Astrocyte (in vitro differentiated cells and primary cell): Measurements from ENCODE around the gene FRMD4A. TPM values are rescaled to one million over a fixed set of nuclear protein-coding genes. Genes with fewer than 3 reads are reported as not detected.

Experiments used
- DNase-seq: peaks from one replicate; pipeline ENCODE4 v3.0.0-alpha.2; 2010; ENCODE audit warnings: low read depth
- FAIRE-seq: peaks from 2 replicates; lab custom pipeline; 2011; peaks lifted over from hg19 to GRCh38; lab: Jason Lieb, UNC
- H2AFZ ChIP-seq: 2 replicates; pipeline ENCODE4 v1.6.0; 2012; ENCODE audit warnings: low read depth, low read length, inconsistent platforms
- H3K27ac ChIP-seq: 2 replicates; pipeline ENCODE4 v1.5.1; 2011; ENCODE audit warnings: low read depth, low read length, inconsistent platforms
- H3K27me3 ChIP-seq: 2 replicates; pipeline ENCODE4 v1.6.0; 2011; ENCODE audit warnings: low read length, inconsistent platforms; ENCODE audit not compliant: insufficient read depth
- H3K36me3 ChIP-seq: 2 replicates; pipeline ENCODE4 v1.5.1; 2011; ENCODE audit warnings: low read length, inconsistent platforms; ENCODE audit not compliant: insufficient read depth
- H3K4me1 ChIP-seq: 2 replicates; pipeline ENCODE4 v1.5.1; 2011; ENCODE audit warnings: low read length, inconsistent platforms; ENCODE audit not compliant: insufficient read depth
- H3K4me2 ChIP-seq: 2 replicates; pipeline ENCODE4 v1.6.0; 2012; ENCODE audit warnings: low read length, inconsistent platforms
- H3K4me3 ChIP-seq: 2 replicates; pipeline ENCODE4 v1.5.1; 2011; ENCODE audit warnings: low read depth, mild to moderate bottlenecking, low read length, inconsistent platforms; ENCODE audit not compliant: insufficient read depth
- H3K79me2 ChIP-seq: 2 replicates; pipeline ENCODE4 v1.6.0; 2012; ENCODE audit warnings: mild to moderate bottlenecking, low read length, inconsistent platforms; ENCODE audit not compliant: insufficient read depth
- H3K9ac ChIP-seq: 2 replicates; pipeline ENCODE4 v1.6.0; 2012; ENCODE audit warnings: mild to moderate bottlenecking, low read length, inconsistent platforms
- H3K9me3 ChIP-seq: 2 replicates; pipeline ENCODE4 v1.5.1; 2012; ENCODE audit warnings: low read depth, mild to moderate bottlenecking, low read length, inconsistent platforms; ENCODE audit not compliant: insufficient read depth
- H4K20me1 ChIP-seq: 2 replicates; pipeline ENCODE4 v1.6.0; 2012; ENCODE audit warnings: low read length, inconsistent platforms; ENCODE audit not compliant: insufficient read depth
- H3K27ac Mint-ChIP-seq: one replicate; pipeline ENCODE4 v1.8.0; 2021; ENCODE audit warnings: mild to moderate bottlenecking, mixed read lengths; ENCODE audit not compliant: unreplicated experiment
- H3K27me3 Mint-ChIP-seq: one replicate; pipeline ENCODE4 v1.8.0; 2021; ENCODE audit warnings: low read depth, mixed read lengths; ENCODE audit not compliant: unreplicated experiment
- H3K36me3 Mint-ChIP-seq: one replicate; pipeline ENCODE4 v1.8.0; 2021; ENCODE audit warnings: low read depth, mixed read lengths; ENCODE audit not compliant: unreplicated experiment
- H3K4me1 Mint-ChIP-seq: one replicate; pipeline ENCODE4 v1.8.0; 2021; ENCODE audit warnings: low read depth, mixed read lengths; ENCODE audit not compliant: unreplicated experiment
- H3K4me3 Mint-ChIP-seq: one replicate; pipeline ENCODE4 v1.8.0; 2021; ENCODE audit warnings: mild to moderate bottlenecking, moderate library complexity, mixed read lengths; ENCODE audit not compliant: unreplicated experiment
- H3K9me3 Mint-ChIP-seq: one replicate; pipeline ENCODE4 v1.8.0; 2021; ENCODE audit warnings: mild to moderate bottlenecking, mixed read lengths; ENCODE audit not compliant: unreplicated experiment
- EZH2 ChIP-seq: IDR thresholded peaks from 2 replicates; pipeline ENCODE4 v1.6.1; 2012; ENCODE audit warnings: mild to moderate bottlenecking, low read length, inconsistent platforms; ENCODE audit not compliant: insufficient read depth
- total RNA-seq: library from RNA; stranded (reverse); gene quantifications from 2 replicates; pipeline ENCODE4 v1.2.1, GENCODE V29; 2021
- TF ChIP-seq, protein P1 (sequence below): IDR thresholded peaks from 2 replicates; pipeline ENCODE4 v1.5.1; 2011; ENCODE audit warnings: low read depth, mild to moderate bottlenecking, inconsistent platforms, low read length, moderate library complexity; ENCODE audit not compliant: insufficient read depth

FRMD4A gene
- total RNA-seq, 1 donor from 2014 or later = 82.5 TPM

GRCh38 chr10:14111208-14111607 is 219.5 kb downstream of the FRMD4A start:
- Histone ChIP-seq H3K36me3 (no peaks in the 10 kb centered on the region), H3K9ac (no peak overlapping the region), H3K9me3 (no peaks in the 10 kb centered on the region), H3K4me3 (no peak overlapping the region), H3K27ac (no peak overlapping the region), H4K20me1 (no peaks in the 10 kb centered on the region), H3K4me1 (no peaks in the 10 kb centered on the region), H3K27me3 (peaks cover 8% of the 10 kb centered on the region), H3K79me2 (no peaks in the 10 kb centered on the region), H2AFZ (no peak overlapping the region), H3K4me2 (no peak overlapping the region)
- Mint-ChIP-seq H3K27me3 (peaks cover 14% of the 10 kb centered on the region), H3K4me1 (no peaks in the 10 kb centered on the region), H3K36me3 (no peaks in the 10 kb centered on the region), H3K4me3 (no peak overlapping the region), H3K9me3 (peaks cover 3% of the 10 kb centered on the region), H3K27ac (no peak overlapping the region)
- FAIRE-seq (no peak), DNase-seq (no peak)
- TF ChIP-seq, protein P1, sequence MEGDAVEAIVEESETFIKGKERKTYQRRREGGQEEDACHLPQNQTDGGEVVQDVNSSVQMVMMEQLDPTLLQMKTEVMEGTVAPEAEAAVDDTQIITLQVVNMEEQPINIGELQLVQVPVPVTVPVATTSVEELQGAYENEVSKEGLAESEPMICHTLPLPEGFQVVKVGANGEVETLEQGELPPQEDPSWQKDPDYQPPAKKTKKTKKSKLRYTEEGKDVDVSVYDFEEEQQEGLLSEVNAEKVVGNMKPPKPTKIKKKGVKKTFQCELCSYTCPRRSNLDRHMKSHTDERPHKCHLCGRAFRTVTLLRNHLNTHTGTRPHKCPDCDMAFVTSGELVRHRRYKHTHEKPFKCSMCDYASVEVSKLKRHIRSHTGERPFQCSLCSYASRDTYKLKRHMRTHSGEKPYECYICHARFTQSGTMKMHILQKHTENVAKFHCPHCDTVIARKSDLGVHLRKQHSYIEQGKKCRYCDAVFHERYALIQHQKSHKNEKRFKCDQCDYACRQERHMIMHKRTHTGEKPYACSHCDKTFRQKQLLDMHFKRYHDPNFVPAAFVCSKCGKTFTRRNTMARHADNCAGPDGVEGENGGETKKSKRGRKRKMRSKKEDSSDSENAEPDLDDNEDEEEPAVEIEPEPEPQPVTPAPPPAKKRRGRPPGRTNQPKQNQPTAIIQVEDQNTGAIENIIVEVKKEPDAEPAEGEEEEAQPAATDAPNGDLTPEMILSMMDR = no peak
- no peak for TF ChIP-seq EZH2

- peaks cover 4% of the 10 kb centered on the region for H3K27me3 ChIP-seq
- no peaks in the 10 kb centered on the region for H3K9me3 ChIP-seq
- Mint-ChIP-seq H3K4me1 (no peaks in the 10 kb centered on the region), H3K4me3 (no peak overlapping the region), H3K9me3 (peaks cover 3% of the 10 kb centered on the region), H3K27ac (no peak overlapping the region), H3K27me3 (peaks cover 6% of the 10 kb centered on the region), H3K36me3 (no peaks in the 10 kb centered on the region)
- no peaks in the 10 kb centered on the region for H3K4me1 ChIP-seq
- no peak overlapping the region for H3K9ac ChIP-seq
- TF ChIP-seq, protein P1 = no peak
- TF ChIP-seq EZH2 = no peak
- no peak overlapping the region for H3K4me3 ChIP-seq
- FAIRE-seq (no peak), DNase-seq (no peak)
- H3K36me3 ChIP-seq = no peaks in the 10 kb centered on the region
- H3K4me2 ChIP-seq = no peak overlapping the region
- H3K79me2 ChIP-seq = no peaks in the 10 kb centered on the region
- H4K20me1 ChIP-seq = no peaks in the 10 kb centered on the region
- H3K27ac ChIP-seq = no peak overlapping the region
- no peak overlapping the region for H2AFZ ChIP-seq
Observed at GRCh38 chr10:14106828-14107227, 223.9 kb downstream of the FRMD4A start.

GRCh38 chr10:14102056-14102455 is 228.7 kb downstream of the FRMD4A start:
- H3K27ac Mint-ChIP-seq = no peak overlapping the region
- DNase-seq (peak; percentile 49), FAIRE-seq (no peak)
- Histone ChIP-seq H3K27me3 (no peaks in the 10 kb centered on the region), H3K4me3 (no peak overlapping the region), H2AFZ (no peak overlapping the region), H3K27ac (no peak overlapping the region), H3K9ac (no peak overlapping the region), H3K4me1 (no peaks in the 10 kb centered on the region), H3K79me2 (no peaks in the 10 kb centered on the region), H3K4me2 (no peak overlapping the region), H3K36me3 (no peaks in the 10 kb centered on the region), H4K20me1 (no peaks in the 10 kb centered on the region), H3K9me3 (no peaks in the 10 kb centered on the region)
- H3K4me3 Mint-ChIP-seq = no peak overlapping the region
- H3K36me3 Mint-ChIP-seq = no peaks in the 10 kb centered on the region
- no peaks in the 10 kb centered on the region for H3K4me1 Mint-ChIP-seq
- TF ChIP-seq, protein P1 = no peak
- no peak for TF ChIP-seq EZH2
- peaks cover 3% of the 10 kb centered on the region for H3K27me3 Mint-ChIP-seq
- peaks cover 3% of the 10 kb centered on the region for H3K9me3 Mint-ChIP-seq
